Measurements from ENCODE around the gene CFAP69.

The CFAP69 gene

GRCh38 chr7:90211391-90212148, 33.4 kb upstream of the CFAP69 start, which contains the start of gene STEAP2:
TSS of gene STEAP2 (plus strand) at chr7:90211740. CDS start at chr7:90225083, 13,343 bp downstream.
- peak; percentile 45 for TF ChIP-seq CTCF (IDR thresholded peaks at IDR 0.05; ENCODE audit: extremely low read depth, missing control alignments)

GRCh38 chr7:90212149-90212495, 32.9 kb upstream of the CFAP69 start:
- DNase-seq (ENCODE audit: low spot score) = peak; percentile 39
- no peak for TF ChIP-seq CTCF (IDR thresholded peaks at IDR 0.05; ENCODE audit: extremely low read depth, missing control alignments)

More at GRCh38 chr7:90211391-90212148, 33.4 kb upstream of the CFAP69 start, which contains the start of gene STEAP2:
- peak; percentile 73 for DNase-seq (ENCODE audit: low spot score)

GRCh38 chr7:90213521-90213920, 31.5 kb upstream of the CFAP69 start:
- TF ChIP-seq CTCF (IDR thresholded peaks at IDR 0.05; ENCODE audit: extremely low read depth, missing control alignments) = no peak
- no peak for DNase-seq (ENCODE audit: low spot score)

- TF ChIP-seq CTCF (IDR thresholded peaks at IDR 0.05; ENCODE audit: extremely low read depth, missing control alignments) = no peak
- DNase-seq (ENCODE audit: low spot score) = no peak
These were observed 28.8 kb upstream of the CFAP69 start for GRCh38 chr7:90216080-90216674.

- no peak for TF ChIP-seq CTCF (IDR thresholded peaks at IDR 0.05; ENCODE audit: extremely low read depth, missing control alignments)
- DNase-seq (ENCODE audit: low spot score) = no peak
These were observed 28.2 kb upstream of the CFAP69 start for GRCh38 chr7:90216771-90217170.

- TF ChIP-seq CTCF (IDR thresholded peaks at IDR 0.05; ENCODE audit: extremely low read depth, missing control alignments) = no peak
- DNase-seq (ENCODE audit: low spot score) = no peak
These were observed 22.6 kb upstream of the CFAP69 start for GRCh38 chr7:90222390-90222789.
